ENCODE results near the gene PER3. TPM values are rescaled to one million over a fixed set of nuclear protein-coding genes. Genes with fewer than 3 reads are reported as not detected.

PER3 gene
- total RNA-seq, 5 donors from 2014 or later (not counting 1 experiment from before 2014, with no cell fraction given), result 4.2 to 13.5 (median 7.4) TPM

DNA sequence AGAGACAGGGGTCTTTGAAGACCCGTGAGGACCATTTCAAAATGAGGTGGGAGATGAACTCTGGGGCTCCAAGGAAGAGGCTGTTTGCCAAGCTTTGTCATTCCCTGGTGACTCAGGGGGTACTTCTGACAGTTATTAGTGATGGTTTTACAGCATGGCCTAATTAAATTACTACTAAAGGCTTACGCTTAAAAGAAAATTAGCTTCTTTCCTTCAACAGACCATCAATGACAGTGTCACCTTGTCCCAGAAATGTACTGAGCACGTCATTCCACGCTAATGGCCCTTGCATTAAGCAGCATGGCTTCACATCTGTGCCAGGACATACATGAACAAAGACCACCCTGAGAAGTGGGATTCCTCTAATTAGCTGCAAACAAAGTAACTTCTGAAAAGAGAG, 73.9 kb downstream of the PER3 start:
- no peak overlapping the region for H3K4me3 ChIP-seq (ENCODE audit: control insufficient read depth in 1 of 2, extremely low read depth in 1 of 2, low read length in 1 of 2)
- no peak overlapping the region for H3K4me3 Mint-ChIP-seq
- 72% methylated on average over 2 of the region's 4 CpGs for WGBS (ENCODE audit: insufficient coverage)
- no peak overlapping the region for H3K27ac Mint-ChIP-seq
- CTCF ChIA-PET, result interaction anchor here in 1 of 2 donors (0.6 kb wide), 1 partner anchor 38 kb away, joined by 3 read pairs; no protein-coding TSS in a partner anchor
- H3K27me3 ChIP-seq (replicated peaks in 1 of 2; ENCODE audit: control insufficient read depth in 2 of 2, extremely low read depth in 1 of 2, insufficient read depth in 2 of 2, low read length in 1 of 2), result no peaks in the 10 kb centered on the region
- peaks cover 2 to 5% (median 3%) of the 10 kb centered on the region in 3 donors for H3K4me1 Mint-ChIP-seq
- H3K27me3 Mint-ChIP-seq, result no peaks in the 10 kb centered on the region
- H3K27ac ChIP-seq (ENCODE audit: low read length), result no peak overlapping the region
- no peaks in the 10 kb centered on the region for H3K4me1 ChIP-seq (ENCODE audit: control insufficient read depth in 1 of 2, extremely low read depth in 1 of 2, insufficient read depth in 2 of 2, low read length in 2 of 2)
- peaks cover 4% of the 10 kb centered on the region for H3K36me3 Mint-ChIP-seq
- no peaks in the 10 kb centered on the region for H3K9me3 Mint-ChIP-seq
- DNase-seq, result no peak
- no peak for ATAC-seq (replicated peaks in 1 of 4)
- H3K36me3 ChIP-seq (ENCODE audit: control insufficient read depth in 2 of 2, extremely low read depth in 1 of 2, insufficient read depth in 1 of 2, low read length in 1 of 2), result no peaks in the 10 kb centered on the region
- H3K9me3 ChIP-seq, result no peaks in the 10 kb centered on the region
- POLR2A ChIA-PET, result interaction anchor here in 1 of 2 donors (0.6 kb wide), 1 partner anchor 1699 kb away, joined by 3 read pairs; no protein-coding TSS in a partner anchor

DNA sequence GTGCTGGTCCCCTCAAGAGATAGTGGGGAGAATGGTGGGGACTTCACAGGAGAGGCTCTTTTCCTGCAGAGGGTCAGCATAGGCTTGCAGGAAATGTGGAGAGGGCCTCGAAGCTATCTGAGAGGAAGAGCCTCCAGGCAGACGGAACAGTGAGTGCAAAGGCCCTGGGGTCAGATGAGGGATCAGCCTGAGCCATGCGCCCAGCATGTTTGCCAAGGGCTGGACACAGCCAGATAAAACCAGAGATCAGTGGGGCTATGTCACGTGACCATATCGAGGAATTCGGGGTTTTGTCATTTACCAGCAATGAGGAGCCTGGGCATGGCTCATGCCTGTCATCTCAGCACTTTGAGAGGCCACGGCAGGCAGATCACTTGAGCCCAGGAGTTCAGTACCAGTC, 75.3 kb downstream of the PER3 start:
- ChIA-PET CTCF (no interaction called here), POLR2A (no interaction called here)
- Mint-ChIP-seq H3K27ac (no peak overlapping the region), H3K9me3 (no peaks in the 10 kb centered on the region), H3K4me1 (peaks cover 2 to 5% (median 3%) of the 10 kb centered on the region in 3 donors), H3K4me3 (no peak overlapping the region), H3K27me3 (no peaks in the 10 kb centered on the region), H3K36me3 (peaks cover 8% of the 10 kb centered on the region)
- H3K27ac ChIP-seq (ENCODE audit: low read length), result no peak overlapping the region
- no peaks in the 10 kb centered on the region for H3K27me3 ChIP-seq (replicated peaks in 1 of 2; ENCODE audit: control insufficient read depth in 2 of 2, extremely low read depth in 1 of 2, insufficient read depth in 2 of 2, low read length in 1 of 2)
- 87% methylated on average over 7 of the region's 7 CpGs for WGBS (ENCODE audit: insufficient coverage)
- no peaks in the 10 kb centered on the region for H3K36me3 ChIP-seq (ENCODE audit: control insufficient read depth in 2 of 2, extremely low read depth in 1 of 2, insufficient read depth in 1 of 2, low read length in 1 of 2)
- H3K4me3 ChIP-seq (ENCODE audit: control insufficient read depth in 1 of 2, extremely low read depth in 1 of 2, low read length in 1 of 2), result no peak overlapping the region
- H3K9me3 ChIP-seq, result no peaks in the 10 kb centered on the region
- ATAC-seq (replicated peaks in 1 of 4) (no peak), DNase-seq (no peak)
- H3K4me1 ChIP-seq (ENCODE audit: control insufficient read depth in 1 of 2, extremely low read depth in 1 of 2, insufficient read depth in 2 of 2, low read length in 2 of 2), result no peaks in the 10 kb centered on the region

DNA sequence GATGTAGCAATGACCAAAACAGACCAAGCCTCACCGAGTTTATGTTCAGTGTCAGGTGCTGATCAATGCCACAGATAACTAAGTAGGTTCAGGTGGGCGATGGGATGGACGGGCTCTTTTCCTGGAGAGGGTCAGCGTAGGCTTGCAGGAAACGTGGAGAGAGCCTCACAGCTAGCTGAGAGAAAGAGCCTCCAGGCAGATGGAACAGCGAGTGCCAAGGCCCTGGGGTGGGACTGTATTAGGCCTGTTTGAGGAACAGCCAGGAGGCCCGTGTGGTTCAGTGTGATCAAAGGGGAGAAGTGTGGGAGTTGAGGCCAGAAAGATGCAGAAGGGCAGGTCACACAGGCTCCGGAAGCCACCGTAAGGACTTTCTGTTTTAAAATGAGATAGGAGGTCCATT, 76.0 kb downstream of the PER3 start:
- POLR2A ChIA-PET, result no interaction called here
- ATAC-seq (replicated peaks in 1 of 4) (no peak), DNase-seq (no peak)
- peaks cover 2 to 5% (median 3%) of the 10 kb centered on the region in 3 donors for H3K4me1 Mint-ChIP-seq
- no peaks in the 10 kb centered on the region for H3K4me1 ChIP-seq (ENCODE audit: control insufficient read depth in 1 of 2, extremely low read depth in 1 of 2, insufficient read depth in 2 of 2, low read length in 2 of 2)
- CTCF ChIA-PET, result no interaction called here
- no peaks in the 10 kb centered on the region for H3K9me3 Mint-ChIP-seq
- H3K27me3 ChIP-seq (replicated peaks in 1 of 2; ENCODE audit: control insufficient read depth in 2 of 2, extremely low read depth in 1 of 2, insufficient read depth in 2 of 2, low read length in 1 of 2), result no peaks in the 10 kb centered on the region
- H3K36me3 Mint-ChIP-seq, result peaks cover 11% of the 10 kb centered on the region
- no peaks in the 10 kb centered on the region for H3K27me3 Mint-ChIP-seq
- H3K4me3 Mint-ChIP-seq, result no peak overlapping the region
- no peaks in the 10 kb centered on the region for H3K9me3 ChIP-seq
- no peaks in the 10 kb centered on the region for H3K36me3 ChIP-seq (ENCODE audit: control insufficient read depth in 2 of 2, extremely low read depth in 1 of 2, insufficient read depth in 1 of 2, low read length in 1 of 2)
- no peak overlapping the region for H3K27ac ChIP-seq (ENCODE audit: low read length)
- no peak overlapping the region for H3K4me3 ChIP-seq (ENCODE audit: control insufficient read depth in 1 of 2, extremely low read depth in 1 of 2, low read length in 1 of 2)
- WGBS (ENCODE audit: insufficient coverage), result 82% methylated on average over 7 of the region's 9 CpGs
- no peak overlapping the region for H3K27ac Mint-ChIP-seq

DNA sequence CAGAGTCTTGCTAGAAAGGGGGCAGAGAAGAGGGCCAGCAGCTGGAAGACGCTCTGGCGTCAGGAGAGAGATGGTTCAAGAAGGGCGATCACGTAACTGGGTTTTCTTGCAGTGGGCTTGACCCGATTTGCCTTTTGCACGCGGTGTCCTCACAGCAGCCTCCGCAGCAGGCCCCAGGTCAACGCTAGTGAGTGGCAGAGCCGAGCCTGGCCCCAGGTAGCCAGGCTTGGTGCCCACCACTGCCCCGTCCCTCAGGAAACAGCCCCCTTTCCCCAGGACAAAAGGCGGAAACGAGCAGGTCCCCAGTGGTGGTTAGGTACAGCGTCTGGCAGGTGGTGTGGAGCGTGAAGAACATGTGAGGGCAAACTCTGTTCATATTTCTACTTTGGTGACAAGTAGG, 77.4 kb downstream of the PER3 start:
- H3K4me1 ChIP-seq (ENCODE audit: control insufficient read depth in 1 of 2, extremely low read depth in 1 of 2, insufficient read depth in 2 of 2, low read length in 2 of 2), result no peaks in the 10 kb centered on the region
- Mint-ChIP-seq H3K4me3 (no peak overlapping the region), H3K27me3 (no peaks in the 10 kb centered on the region), H3K36me3 (peaks cover 11% of the 10 kb centered on the region), H3K9me3 (no peaks in the 10 kb centered on the region), H3K4me1 (peaks cover 0 to under 1% (median 0%) of the 10 kb centered on the region in 3 donors), H3K27ac (no peak overlapping the region)
- H3K27me3 ChIP-seq (replicated peaks in 1 of 2; ENCODE audit: control insufficient read depth in 2 of 2, extremely low read depth in 1 of 2, insufficient read depth in 2 of 2, low read length in 1 of 2), result peaks cover 0 to 4% of the 10 kb centered on the region in 2 experiments
- ChIA-PET POLR2A (no interaction called here), CTCF (no interaction called here)
- ATAC-seq (replicated peaks in 1 of 4), result no peak
- no peak for DNase-seq
- no peaks in the 10 kb centered on the region for H3K9me3 ChIP-seq
- H3K36me3 ChIP-seq (ENCODE audit: control insufficient read depth in 2 of 2, extremely low read depth in 1 of 2, insufficient read depth in 1 of 2, low read length in 1 of 2), result no peaks in the 10 kb centered on the region
- 94% methylated on average over 9 of the region's 15 CpGs for WGBS (ENCODE audit: insufficient coverage)
- H3K4me3 ChIP-seq (ENCODE audit: control insufficient read depth in 1 of 2, extremely low read depth in 1 of 2, low read length in 1 of 2), result no peak overlapping the region
- no peak overlapping the region for H3K27ac ChIP-seq (ENCODE audit: low read length)

DNA sequence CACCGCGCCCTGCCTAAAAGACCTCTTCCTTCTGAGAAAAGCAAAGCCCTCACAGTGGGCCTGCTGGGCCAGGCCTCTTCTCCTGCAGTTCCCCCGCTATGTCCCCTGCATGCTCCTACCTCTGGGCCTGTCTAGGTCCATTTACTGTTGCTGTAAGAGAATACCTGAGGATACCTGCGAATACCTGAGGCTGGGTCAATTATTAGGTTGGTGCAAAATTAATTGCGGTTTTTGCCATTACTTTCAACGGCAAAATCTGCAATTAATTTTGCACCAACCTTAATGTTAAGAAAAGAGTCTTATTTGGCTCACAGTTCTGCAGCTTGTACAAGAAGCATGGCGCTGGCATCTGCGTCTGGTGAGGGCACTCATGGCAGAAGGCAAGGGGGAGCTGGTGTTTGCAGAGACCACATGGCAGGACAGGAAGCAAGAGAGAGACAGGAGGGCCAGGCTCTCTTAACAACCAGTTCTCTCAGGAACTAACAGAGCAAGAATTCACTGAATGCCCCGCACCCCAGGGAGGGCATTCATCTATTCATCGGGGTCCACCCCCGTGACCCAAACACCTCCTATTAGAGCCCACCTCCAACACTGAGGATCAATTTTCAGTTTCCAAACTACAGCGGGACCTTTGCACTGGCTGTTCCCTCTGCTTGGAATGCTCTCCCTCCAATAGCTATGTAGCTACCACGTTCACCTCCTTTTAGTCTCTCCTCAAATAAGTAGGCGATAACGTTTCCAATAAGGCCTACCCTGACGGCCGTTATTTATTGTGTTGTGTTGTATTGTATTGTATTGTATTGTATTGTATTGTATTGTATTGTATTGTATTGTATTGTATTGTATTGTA, 78.3 kb downstream of the PER3 start:
- Mint-ChIP-seq H3K9me3 (no peaks in the 10 kb centered on the region), H3K36me3 (peaks cover 11% of the 10 kb centered on the region), H3K4me1 (no peaks in the 10 kb centered on the region), H3K4me3 (no peak overlapping the region), H3K27ac (no peak overlapping the region), H3K27me3 (no peaks in the 10 kb centered on the region)
- Histone ChIP-seq H3K4me3 (ENCODE audit: control insufficient read depth in 1 of 2, extremely low read depth in 1 of 2, low read length in 1 of 2) (no peak overlapping the region), H3K9me3 (no peaks in the 10 kb centered on the region), H3K4me1 (ENCODE audit: control insufficient read depth in 1 of 2, extremely low read depth in 1 of 2, insufficient read depth in 2 of 2, low read length in 2 of 2) (no peaks in the 10 kb centered on the region), H3K27ac (ENCODE audit: low read length) (no peak overlapping the region), H3K27me3 (replicated peaks in 1 of 2; ENCODE audit: control insufficient read depth in 2 of 2, extremely low read depth in 1 of 2, insufficient read depth in 2 of 2, low read length in 1 of 2) (peaks cover 0 to 6% of the 10 kb centered on the region in 2 experiments), H3K36me3 (ENCODE audit: control insufficient read depth in 2 of 2, extremely low read depth in 1 of 2, insufficient read depth in 1 of 2, low read length in 1 of 2) (no peaks in the 10 kb centered on the region)
- CTCF ChIA-PET, result no interaction called here
- no peak for ATAC-seq (replicated peaks in 1 of 4)
- 90% methylated on average over 8 of the region's 17 CpGs for WGBS (ENCODE audit: insufficient coverage)
- POLR2A ChIA-PET, result no interaction called here
- DNase-seq, result no peak

DNA sequence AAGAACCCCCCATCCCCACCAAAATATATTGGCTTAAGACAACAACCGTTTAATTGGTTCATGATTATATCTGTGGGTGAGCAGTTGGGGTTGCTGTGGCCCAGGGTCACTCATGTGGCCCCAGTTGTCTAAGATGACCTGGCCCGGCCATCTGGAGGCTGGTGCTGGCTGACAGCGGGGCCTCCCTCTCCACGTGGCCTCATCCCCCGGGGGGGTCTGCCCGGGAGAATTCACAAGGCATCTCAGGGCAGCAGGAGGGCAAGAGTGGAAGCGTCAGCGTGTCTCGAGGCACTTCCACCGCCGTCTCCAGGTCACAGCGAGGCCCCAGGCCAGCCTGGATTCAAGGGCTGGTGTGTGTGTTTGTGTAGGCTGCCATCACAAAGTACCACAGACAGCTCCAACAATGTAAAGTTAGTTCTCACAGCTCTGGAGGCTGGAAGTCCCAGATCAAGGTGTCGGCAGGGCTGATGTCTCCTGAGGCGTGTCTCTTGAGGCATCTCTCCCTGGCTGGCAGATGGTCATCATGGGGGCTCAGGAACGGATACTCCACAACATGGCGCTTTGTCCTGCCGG, 79.8 kb downstream of the PER3 start:
- POLR2A ChIA-PET, result no interaction called here

More for the DNA sequence above, 79.8 kb downstream of the PER3 start:
- H3K27ac Mint-ChIP-seq, result no peak overlapping the region
- H3K36me3 ChIP-seq (ENCODE audit: control insufficient read depth in 2 of 2, extremely low read depth in 1 of 2, insufficient read depth in 1 of 2, low read length in 1 of 2), result no peaks in the 10 kb centered on the region
- no peaks in the 10 kb centered on the region for H3K27me3 Mint-ChIP-seq
- H3K27me3 ChIP-seq (replicated peaks in 1 of 2; ENCODE audit: control insufficient read depth in 2 of 2, extremely low read depth in 1 of 2, insufficient read depth in 2 of 2, low read length in 1 of 2), result peaks cover 0 to 6% of the 10 kb centered on the region in 2 experiments
- H3K4me1 ChIP-seq (ENCODE audit: control insufficient read depth in 1 of 2, extremely low read depth in 1 of 2, insufficient read depth in 2 of 2, low read length in 2 of 2), result no peaks in the 10 kb centered on the region
- DNase-seq (no peak), ATAC-seq (replicated peaks in 1 of 4) (no peak)
- no peak overlapping the region for H3K27ac ChIP-seq (ENCODE audit: low read length)
- WGBS (ENCODE audit: insufficient coverage), result 85% methylated on average over 11 of the region's 17 CpGs
- H3K9me3 ChIP-seq, result no peaks in the 10 kb centered on the region
- peaks cover 11% of the 10 kb centered on the region for H3K36me3 Mint-ChIP-seq
- no peak overlapping the region for H3K4me3 ChIP-seq (ENCODE audit: control insufficient read depth in 1 of 2, extremely low read depth in 1 of 2, low read length in 1 of 2)
- CTCF ChIA-PET, result no interaction called here
- H3K4me1 Mint-ChIP-seq, result no peaks in the 10 kb centered on the region
- no peaks in the 10 kb centered on the region for H3K9me3 Mint-ChIP-seq
- no peak overlapping the region for H3K4me3 Mint-ChIP-seq
